NCI-H526 (cell line): Measurements from ENCODE around the gene GPR25.

Experiments used
- DNase-seq, 2 experiments: peaks; one replicate each; lab custom pipeline; 2025; lab: John Stamatoyannopoulos, UW

GPR25 gene

DNA sequence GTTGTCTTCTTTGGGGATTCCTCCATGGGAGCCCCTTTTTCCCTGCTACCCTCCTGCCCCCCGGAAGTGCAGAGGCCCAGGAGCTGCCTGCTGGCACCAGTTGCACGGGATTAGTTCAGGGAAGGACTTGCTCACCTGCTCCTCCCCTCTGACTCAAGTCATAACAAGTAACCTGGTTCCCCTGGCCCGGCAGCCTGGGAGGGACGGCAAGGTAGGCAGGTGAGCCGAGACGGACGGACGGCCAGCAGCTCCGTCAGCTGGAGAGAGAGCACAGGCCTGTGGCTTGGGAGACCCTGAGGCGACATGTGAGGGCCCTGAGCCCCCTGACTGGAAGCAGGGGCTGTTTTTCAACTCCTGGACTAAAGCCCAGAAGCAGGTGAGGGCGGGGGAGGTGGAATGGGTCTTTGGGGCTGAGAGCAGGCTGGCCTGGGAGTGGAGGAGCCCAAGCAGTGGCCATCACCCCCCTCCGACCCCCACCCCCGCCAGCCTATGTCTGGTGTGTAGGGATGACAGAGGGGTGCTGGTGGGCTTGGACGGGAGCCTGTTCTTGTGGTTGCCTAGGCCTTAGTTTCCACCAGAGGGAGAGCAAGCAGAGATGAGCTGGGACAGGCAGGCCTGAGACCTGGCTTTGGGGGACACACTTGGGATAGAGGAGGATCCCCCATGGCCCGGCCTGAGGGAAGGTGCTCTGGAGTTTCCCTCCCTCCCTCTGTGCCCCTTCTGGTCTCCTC, 22.1 kb downstream of the GPR25 start, which contains the start of gene INAVA:
Gene INAVA, plus strand, starts transcription at position 189 of the 731 bp plus-strand sequence. CDS start 3,501 bp downstream, outside the sequence.
- peak in 1 of 2 experiments; percentile 6 for DNase-seq

DNA sequence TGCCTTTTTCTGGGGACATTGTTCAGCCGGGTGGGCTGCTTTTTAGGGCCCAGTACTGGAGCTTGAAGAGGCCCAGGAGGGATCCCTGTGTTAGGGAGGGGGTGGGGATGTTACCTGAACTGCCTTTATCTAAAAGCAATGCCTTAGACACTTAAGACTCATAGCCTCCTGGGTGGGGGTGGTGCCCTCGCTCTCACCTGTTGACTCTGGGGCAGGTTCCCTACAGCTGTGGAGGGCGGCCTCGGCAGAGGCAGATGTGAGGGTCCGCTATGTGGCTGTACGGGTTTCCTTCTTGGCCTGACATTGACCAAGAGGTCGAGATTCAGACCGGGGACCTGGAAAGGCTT, 22.6 kb downstream of the GPR25 start:
- DNase-seq, result no peak

DNA sequence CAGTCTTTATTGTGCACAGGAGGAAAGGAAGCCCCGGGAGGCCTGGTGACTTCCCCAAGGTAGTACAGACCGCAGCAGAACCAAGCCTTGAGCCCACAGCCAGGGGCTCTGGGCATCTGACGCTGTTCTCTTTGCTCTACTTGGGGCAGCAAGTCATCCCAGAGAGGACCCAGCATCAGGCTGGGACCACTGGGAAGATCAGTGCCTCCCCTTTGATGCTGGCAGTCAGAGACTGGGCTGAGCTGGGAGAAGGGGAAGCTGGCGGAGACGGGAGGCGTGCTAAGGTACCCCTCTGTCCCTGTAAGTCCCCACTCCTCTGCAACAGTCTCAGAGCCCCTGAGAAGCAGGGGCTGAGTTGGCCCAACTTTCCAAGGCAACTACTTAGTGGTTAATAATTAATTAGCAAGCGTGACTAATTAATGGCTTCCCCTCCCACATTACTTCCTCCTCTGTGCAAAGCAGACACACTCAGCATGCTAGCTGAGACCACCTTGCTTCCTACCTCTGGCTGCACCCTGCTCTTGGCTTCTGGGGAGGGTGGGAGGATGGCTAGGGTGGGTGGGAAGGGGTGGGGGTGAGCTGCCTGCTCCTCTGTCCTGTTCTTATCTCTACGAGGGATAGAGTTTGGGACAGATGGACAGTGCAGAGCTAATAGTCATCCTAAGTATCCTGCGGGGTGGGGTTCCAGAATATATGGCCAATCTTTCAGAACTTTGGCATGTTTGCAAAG, 23.2 kb downstream of the GPR25 start:
- DNase-seq, result no peak

DNA sequence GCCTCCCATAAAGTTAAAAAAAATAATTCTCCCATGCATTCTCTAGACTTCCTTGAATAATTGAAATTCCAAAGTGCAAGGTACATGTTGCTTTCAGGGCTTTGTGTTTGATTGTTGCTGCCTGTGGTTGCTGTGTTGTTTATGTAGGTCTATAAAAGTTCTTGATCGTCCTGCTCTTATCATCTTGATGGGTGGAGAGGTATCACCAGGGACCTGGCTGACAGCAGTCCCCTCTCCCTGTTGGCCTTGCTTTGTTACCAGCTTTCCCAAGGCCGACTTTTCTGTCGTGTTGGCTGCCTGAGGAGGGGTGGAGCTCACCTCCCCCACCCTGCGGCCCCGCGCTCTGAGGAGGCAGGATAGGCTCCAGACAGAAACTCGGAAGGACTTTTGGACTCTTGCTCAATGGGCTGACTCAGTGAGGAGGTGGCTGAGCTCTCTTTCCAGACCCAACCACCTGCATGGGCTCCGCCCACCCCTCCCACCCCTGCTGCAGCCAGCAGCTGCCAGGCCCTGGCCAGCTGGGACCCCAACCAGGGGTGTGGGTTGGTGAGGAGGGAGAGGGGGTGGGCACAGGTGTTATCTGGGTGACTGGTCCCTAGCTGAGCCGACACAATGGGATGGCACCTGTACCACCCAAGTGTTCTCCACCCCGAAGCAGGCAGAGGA, 23.9 kb downstream of the GPR25 start:
- no peak for DNase-seq

DNA sequence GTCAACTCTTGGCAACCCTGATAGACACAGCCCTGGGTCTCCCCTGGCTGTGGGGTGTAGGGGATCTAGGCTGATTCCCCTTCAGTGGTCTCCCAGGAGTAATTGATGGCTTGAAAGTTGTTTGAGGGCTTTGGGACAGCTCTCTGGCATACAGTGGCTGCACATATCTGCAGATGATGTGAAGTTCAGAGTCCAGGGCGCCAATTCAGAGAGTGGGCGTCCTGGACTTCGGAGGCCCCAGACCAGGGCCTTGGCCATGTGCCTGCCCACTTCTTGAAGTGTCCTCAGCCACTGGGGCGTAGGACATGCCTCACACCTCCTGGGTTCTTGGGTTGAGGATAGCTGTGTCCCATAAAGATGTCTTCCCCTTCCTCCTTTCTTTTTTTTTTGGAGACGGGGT, 24.5 kb downstream of the GPR25 start:
- DNase-seq, result no peak

GRCh38 chr1:200899015-200899386, 26.2 kb downstream of the GPR25 start:
- DNase-seq, result no peak

DNA sequence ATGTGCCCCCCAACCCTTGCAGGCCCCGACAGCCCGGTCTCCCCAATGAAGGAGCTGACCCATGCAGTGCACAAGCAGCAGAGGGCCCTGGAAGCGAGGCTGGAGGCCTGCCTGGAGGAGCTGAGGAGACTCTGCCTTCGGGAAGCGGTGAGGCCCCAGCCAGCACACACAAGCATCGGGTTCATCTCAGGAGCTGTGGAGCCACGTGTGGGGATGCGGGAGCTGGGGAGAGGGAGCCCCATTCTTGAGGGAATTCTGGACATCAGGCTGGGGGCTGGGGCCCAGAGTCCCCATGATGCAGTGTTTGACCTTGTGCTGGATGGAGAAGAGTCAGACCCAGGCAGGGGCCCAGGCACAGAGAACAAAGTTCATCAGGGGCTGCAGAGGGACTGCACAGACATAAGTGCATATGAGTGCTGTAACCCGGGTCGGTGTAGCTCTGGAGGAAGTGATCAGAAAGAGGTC, 26.7 kb downstream of the GPR25 start:
- DNase-seq, result no peak

DNA sequence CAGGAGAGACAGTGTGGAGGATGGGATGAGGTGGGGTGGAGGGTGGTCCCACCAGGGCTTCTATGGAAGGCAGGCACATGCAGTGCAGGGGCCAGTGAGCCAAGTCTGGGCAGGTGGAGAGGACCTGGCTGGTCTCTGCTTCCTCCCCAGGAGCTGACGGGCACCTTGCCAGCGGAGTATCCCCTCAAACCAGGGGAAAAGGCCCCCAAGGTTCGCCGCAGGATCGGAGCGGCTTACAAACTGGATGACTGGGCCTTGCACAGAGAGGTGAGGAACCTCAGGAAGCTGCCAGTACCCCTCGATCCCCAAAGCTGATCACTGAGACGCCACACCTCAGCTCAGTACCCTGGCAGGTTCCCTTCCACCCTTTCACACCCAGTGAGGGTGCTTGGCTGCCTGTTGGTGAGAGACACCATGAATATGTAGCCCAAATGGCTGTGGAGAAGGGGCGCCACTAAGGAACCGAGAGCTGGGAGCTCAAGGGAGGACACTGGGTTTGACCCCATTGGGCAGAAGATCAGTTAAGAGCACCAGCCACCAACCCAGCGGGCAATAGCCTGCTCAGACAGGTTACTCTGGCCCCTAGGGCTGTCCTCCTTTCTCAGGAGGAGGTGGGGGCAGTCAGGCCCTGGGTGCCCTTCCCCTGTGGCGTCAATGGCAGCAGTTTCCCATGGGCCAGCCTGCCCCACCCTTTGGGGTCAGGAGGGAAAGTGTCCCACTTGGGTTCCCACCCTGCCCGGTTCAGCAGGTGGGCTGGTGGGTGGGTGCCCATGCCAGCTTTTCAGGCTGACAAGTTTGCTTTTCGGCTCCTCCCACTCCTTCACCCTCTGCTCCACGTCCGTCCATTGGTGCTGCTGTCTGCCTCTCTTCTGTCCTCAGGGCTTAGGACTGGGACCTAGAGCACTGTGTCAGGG, 27.4 kb downstream of the GPR25 start:
- no peak for DNase-seq

- DNase-seq, result no peak
Measured at GRCh38 chr1:200900877-200901276, 28.1 kb downstream of the GPR25 start.

DNA sequence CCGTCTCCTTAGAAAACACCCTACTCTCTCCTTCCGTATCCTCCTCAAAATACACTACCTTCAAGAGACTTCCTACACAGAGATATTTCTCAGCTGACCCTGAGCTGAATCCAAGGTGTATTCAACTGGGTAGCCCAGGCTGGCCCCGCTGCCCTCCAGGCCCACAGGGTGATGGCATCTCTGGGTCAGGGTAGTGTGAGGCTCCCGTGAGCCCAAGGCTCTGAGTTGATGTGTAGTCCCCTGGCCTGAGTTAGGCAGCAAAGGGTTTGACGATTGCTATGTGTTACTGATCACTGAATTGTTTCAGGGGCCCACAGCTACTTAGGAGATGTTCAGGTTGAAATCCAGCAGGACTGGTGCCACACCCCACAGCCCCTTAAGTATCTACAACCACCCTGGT, 28.6 kb downstream of the GPR25 start:
- DNase-seq, result no peak

DNA sequence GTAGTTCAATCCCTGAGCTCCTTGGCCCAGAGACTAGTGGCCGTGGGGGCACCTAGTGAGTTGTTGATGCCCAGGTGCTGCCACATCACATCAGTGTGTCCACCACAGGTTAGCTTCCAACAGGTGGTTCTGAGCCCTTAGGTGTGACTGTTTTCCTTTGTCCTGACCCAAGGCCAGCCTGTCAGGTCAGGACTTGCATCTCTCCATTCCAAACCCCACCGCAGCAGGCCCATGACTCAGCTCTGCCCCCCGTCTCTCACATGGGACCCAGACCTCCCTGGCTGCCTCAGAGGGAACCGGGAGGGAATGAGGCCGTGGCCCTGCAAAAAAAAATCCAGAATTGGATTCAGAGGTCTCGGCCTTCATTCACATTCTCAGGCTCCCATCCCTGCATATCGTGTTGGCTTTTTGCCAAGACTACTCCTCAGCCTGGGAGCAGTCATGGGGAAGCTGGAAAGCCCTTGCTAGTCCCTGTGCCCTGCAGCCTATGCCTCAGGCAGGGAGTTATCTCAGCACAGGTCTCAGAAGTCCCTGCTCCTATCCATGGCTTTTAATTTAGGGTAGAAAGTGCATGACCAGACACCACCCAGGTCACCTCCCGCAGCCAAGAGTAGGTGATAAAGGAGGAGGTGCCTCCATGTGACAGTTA, 29.1 kb downstream of the GPR25 start:
- DNase-seq, result no peak

GRCh38 chr1:200903793-200904192, 31.0 kb downstream of the GPR25 start:
- DNase-seq, result no peak

DNA sequence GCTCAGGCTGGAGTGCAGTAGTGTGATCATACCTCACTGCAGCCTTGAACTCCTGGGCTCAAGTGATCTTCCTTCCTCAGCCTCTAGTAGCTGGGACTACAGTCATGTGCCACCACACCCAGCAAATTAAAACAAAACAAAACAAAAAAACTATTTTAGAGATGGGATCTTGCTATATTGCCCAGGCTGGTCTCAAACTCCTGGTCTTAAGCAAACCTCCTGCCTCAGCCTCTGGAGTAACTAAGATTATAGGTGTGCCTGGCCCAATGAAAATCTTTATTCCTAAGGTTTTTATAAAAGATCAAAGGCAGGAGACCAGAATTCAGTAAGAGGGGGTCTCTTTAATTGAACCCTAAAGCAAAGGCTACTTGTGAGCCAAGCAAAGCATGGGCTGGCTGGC, 32.0 kb downstream of the GPR25 start:
- DNase-seq, result no peak

DNA sequence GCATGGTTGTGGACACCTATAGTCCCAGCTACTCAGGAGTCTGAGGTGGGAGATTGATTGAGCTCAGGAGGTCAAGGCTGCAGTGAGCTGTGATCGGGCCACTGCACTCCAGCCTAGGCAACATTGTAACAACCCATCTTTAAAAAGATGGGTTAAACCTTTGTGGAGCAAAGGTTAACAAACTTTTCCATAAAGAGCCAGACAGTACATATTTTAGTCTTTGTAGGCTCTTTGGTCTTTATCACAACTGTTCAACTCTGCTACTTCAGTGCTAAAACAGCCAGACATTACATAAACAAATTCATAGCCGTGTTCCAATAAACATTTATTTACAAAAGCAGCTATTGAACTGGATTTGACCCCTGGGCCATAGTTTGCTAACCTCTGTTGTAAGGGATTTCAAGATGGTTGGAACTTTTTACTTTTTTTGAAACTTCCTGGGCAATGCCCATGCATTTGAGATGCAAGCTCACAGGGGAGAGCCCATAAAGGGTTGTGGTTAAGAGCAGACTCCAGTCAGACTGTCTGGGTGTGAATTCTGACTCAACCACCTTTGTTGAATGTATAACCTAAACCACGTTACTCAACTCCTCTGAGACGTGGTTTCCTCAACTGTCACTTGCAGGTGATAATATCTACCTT, 32.8 kb downstream of the GPR25 start:
- no peak for DNase-seq

- DNase-seq, result no peak
Measured at GRCh38 chr1:200906491-200906890, 33.7 kb downstream of the GPR25 start.

- DNase-seq, result no peak
Measured at GRCh38 chr1:200907611-200908097, 34.9 kb downstream of the GPR25 start.

GRCh38 chr1:200908191-200908868, 35.5 kb downstream of the GPR25 start:
- DNase-seq, result no peak

GRCh38 chr1:200909071-200909470, 36.3 kb downstream of the GPR25 start:
- no peak for DNase-seq

DNA sequence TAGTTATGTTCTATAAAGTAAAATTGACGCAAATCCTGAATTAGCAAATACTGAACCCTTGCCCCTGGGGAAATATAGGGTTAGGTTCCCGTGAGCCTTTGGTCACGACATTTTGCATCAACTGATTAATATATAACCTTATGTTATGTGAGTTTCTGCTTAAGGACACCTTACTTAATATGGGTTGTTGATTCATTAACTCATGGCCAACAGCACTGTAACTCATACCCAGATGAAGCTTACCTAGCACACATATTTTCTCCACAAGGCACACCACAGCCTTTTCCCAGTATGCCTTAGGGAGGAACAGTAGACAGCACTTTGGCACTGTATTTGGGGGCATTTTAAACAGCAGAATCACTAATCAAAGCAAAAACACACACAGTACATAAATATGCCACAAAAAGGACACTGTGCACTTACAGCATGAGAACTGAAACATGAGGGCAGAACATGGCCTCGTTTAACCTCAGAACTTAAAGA, 37.0 kb downstream of the GPR25 start:
- DNase-seq, result no peak

- DNase-seq, result no peak
Measured at GRCh38 chr1:200911361-200911760, 38.6 kb downstream of the GPR25 start.
